OCI-LY1 (cell line): Measurements from ENCODE around the gene SRL.

ENCODE experiments used
- H2AFZ ChIP-seq: fragments of 200-600 bp; sonication (generic), shearing (Covaris generic); 2 replicates; pipeline ENCODE4 v1.6.0; 2014; ENCODE audit warnings: antibody characterized with exemption, mild to moderate bottlenecking, low read length
- H3F3A ChIP-seq: fragments of 200-600 bp; sonication (generic), shearing (Covaris generic); 2 replicates; pipeline ENCODE4 v1.6.0; 2014; ENCODE audit warnings: mild to moderate bottlenecking, antibody characterized with exemption, low read length, moderate library complexity; ENCODE audit not compliant: insufficient read depth
- H3K27ac ChIP-seq: fragments of 200-600 bp; sonication (generic); 2 replicates; pipeline ENCODE4 v1.5.1; 2014; ENCODE audit warnings: low read length, mixed run types, mild to moderate bottlenecking, low read depth; ENCODE audit not compliant: poor library complexity, severe bottlenecking
- H3K27me3 ChIP-seq: fragments of 200-600 bp; sonication (generic); 2 replicates; pipeline ENCODE4 v1.6.0; 2014; ENCODE audit warnings: antibody characterized with exemption, mild to moderate bottlenecking, low read length, moderate library complexity; ENCODE audit not compliant: insufficient read depth
- H3K36me3 ChIP-seq: fragments of 200-600 bp; sonication (generic); 2 replicates; pipeline ENCODE4 v1.6.1; 2014; ENCODE audit warnings: mild to moderate bottlenecking, antibody characterized with exemption, low read length, moderate library complexity, mixed read lengths; ENCODE audit not compliant: insufficient read depth
- H3K4me1 ChIP-seq: fragments of 200-600 bp; sonication (generic); 2 replicates; pipeline ENCODE4 v1.5.1; 2014; ENCODE audit warnings: mild to moderate bottlenecking, low read length, moderate library complexity; ENCODE audit not compliant: insufficient read depth, severe bottlenecking
- H3K4me2 ChIP-seq: fragments of 200-600 bp; sonication (generic), shearing (Covaris generic); 2 replicates; pipeline ENCODE4 v1.6.1; 2014; ENCODE audit warnings: low read length
- H3K4me3 ChIP-seq: fragments of 200-600 bp; sonication (generic); 2 replicates; pipeline ENCODE4 v1.5.1; 2014; ENCODE audit warnings: low read length, low read depth, mild to moderate bottlenecking, mixed read lengths; ENCODE audit not compliant: poor library complexity, severe bottlenecking
- H3K79me2 ChIP-seq: fragments of 200-600 bp; shearing (Covaris generic); 2 replicates; pipeline ENCODE4 v1.6.1; 2016; ENCODE audit warnings: mixed run types, low read length, mixed read lengths; ENCODE audit not compliant: insufficient read depth
- H3K9ac ChIP-seq: fragments of 200-600 bp; sonication (generic), shearing (Covaris generic); 2 replicates; pipeline ENCODE4 v1.6.1; 2014; ENCODE audit warnings: mild to moderate bottlenecking, low read length, mixed read lengths
- H3K9me2 ChIP-seq: fragments of 200-600 bp; sonication (generic), shearing (Covaris generic); 2 replicates; pipeline ENCODE4 v1.6.1; 2014; ENCODE audit warnings: low read depth, mild to moderate bottlenecking, low read length, mixed read lengths
- H3K9me3 ChIP-seq: fragments of 200-600 bp; shearing (Covaris generic); 2 replicates; pipeline ENCODE4 v1.6.1; 2014; ENCODE audit warnings: low read length, mixed read lengths
- H4K20me1 ChIP-seq: fragments of 200-600 bp; sonication (generic), shearing (Covaris generic); 2 replicates; pipeline ENCODE4 v1.6.0; 2016; ENCODE audit warnings: mild to moderate bottlenecking, low read length; ENCODE audit not compliant: insufficient read depth
- CTCF ChIP-seq: fragments of 200-600 bp; sonication (generic), shearing (Covaris generic); IDR thresholded peaks from 2 replicates; pipeline ENCODE4 v1.5.1; 2017; ENCODE audit warnings: mild to moderate bottlenecking, antibody characterized with exemption, low read length, moderate library complexity, mixed read lengths
- EZH2 ChIP-seq: fragments of 200-600 bp; sonication (generic), shearing (Covaris generic); IDR thresholded peaks from 2 replicates; pipeline ENCODE4 v1.8.0; 2017; ENCODE audit warnings: borderline replicate concordance, mixed run types, mild to moderate bottlenecking, antibody characterized with exemption, low read length, moderate library complexity, mixed read lengths

Gene SRL

GRCh38 chr16:4190086-4190485 is 51.8 kb downstream of the SRL start:
- Histone ChIP-seq H3K36me3 (no peaks in the 10 kb centered on the region), H3K9me2 (no peaks in the 10 kb centered on the region), H3K4me2 (no peak overlapping the region), H4K20me1 (no peaks in the 10 kb centered on the region), H3K27ac (no peak overlapping the region), H3K27me3 (peaks cover 14% of the 10 kb centered on the region; the same call in 1 of the 2 replicates), H3K4me1 (no peaks in the 10 kb centered on the region), H3F3A (no peaks in the 10 kb centered on the region), H2AFZ (no peak overlapping the region), H3K9me3 (no peaks in the 10 kb centered on the region), H3K79me2 (no peaks in the 10 kb centered on the region), H3K9ac (no peak overlapping the region), H3K4me3 (no peak overlapping the region)
- TF ChIP-seq EZH2 (no peak), CTCF (no peak)

GRCh38 chr16:4184038-4184702 is 57.7 kb downstream of the SRL start:
- no peak overlapping the region for H2AFZ ChIP-seq
- H3K79me2 ChIP-seq = no peaks in the 10 kb centered on the region
- no peak for TF ChIP-seq CTCF
- TF ChIP-seq EZH2 = no peak
- H3K27me3 ChIP-seq = 0 out of 2 replicates have a peak, but pooled peaks cover 5% of the 10 kb centered on the region
- H3K9me3 ChIP-seq = no peaks in the 10 kb centered on the region
- no peaks in the 10 kb centered on the region for H3K9me2 ChIP-seq
- no peak overlapping the region for H3K27ac ChIP-seq
- no peaks in the 10 kb centered on the region for H3K36me3 ChIP-seq
- peak overlapping the region; percentile 41; the same call in 1 of the 2 replicates for H3K9ac ChIP-seq
- H4K20me1 ChIP-seq = no peaks in the 10 kb centered on the region
- H3K4me1 ChIP-seq = peaks cover 10% of the 10 kb centered on the region
- no peaks in the 10 kb centered on the region for H3F3A ChIP-seq
- H3K4me3 ChIP-seq = peak overlapping the region; percentile 70
- peak overlapping the region; percentile 76 for H3K4me2 ChIP-seq

- TF ChIP-seq CTCF (no peak), EZH2 (no peak)
- Histone ChIP-seq H3K9me3 (no peaks in the 10 kb centered on the region), H3F3A (no peaks in the 10 kb centered on the region), H3K27me3 (no peaks in the 10 kb centered on the region), H3K9ac (peak overlapping the region; percentile 75), H3K4me3 (peak overlapping the region; percentile 70), H3K9me2 (no peaks in the 10 kb centered on the region), H4K20me1 (no peaks in the 10 kb centered on the region), H3K4me2 (peak overlapping the region; percentile 76), H2AFZ (no peak overlapping the region), H3K27ac (no peak overlapping the region), H3K79me2 (no peaks in the 10 kb centered on the region), H3K36me3 (no peaks in the 10 kb centered on the region), H3K4me1 (peaks cover 10% of the 10 kb centered on the region)
Measured at GRCh38 chr16:4183237-4184037, 58.4 kb downstream of the SRL start.
